HEK293 (cell line): ENCODE data around the gene KMT2D.

ENCODE experiments used
- GLIS1 ChIP-seq: fragments of 450-650 bp; formaldehyde crosslinking; IDR thresholded peaks from 2 replicates; pipeline ENCODE4 v1.5.1; 2016; ENCODE audit warnings: missing biosample characterization, missing genetic modification characterization
- PATZ1 ChIP-seq: fragments of 450-650 bp; formaldehyde crosslinking; IDR thresholded peaks from 2 replicates; pipeline ENCODE4 v1.5.1; 2016; ENCODE audit warnings: missing biosample characterization, missing genetic modification characterization
- REPIN1 ChIP-seq: fragments of 450-650 bp; formaldehyde crosslinking; IDR thresholded peaks from 2 replicates; pipeline ENCODE4 v1.5.1; 2017; ENCODE audit warnings: missing biosample characterization, missing genetic modification characterization, low read depth
- SALL2 ChIP-seq: fragments of 450-650 bp; formaldehyde crosslinking; IDR thresholded peaks from 2 replicates; pipeline ENCODE4 v1.5.0; 2017; ENCODE audit warnings: missing biosample characterization, mild to moderate bottlenecking, missing genetic modification characterization, borderline replicate concordance
- YY1 ChIP-seq: fragments of 450-650 bp; formaldehyde crosslinking; IDR thresholded peaks from 2 replicates; pipeline ENCODE4 v1.5.1; 2018; ENCODE audit warnings: missing biosample characterization, missing genetic modification characterization
- ZBTB17 ChIP-seq: fragments of 450-650 bp; formaldehyde crosslinking; IDR thresholded peaks from 2 replicates; pipeline ENCODE4 v1.5.1; 2016; ENCODE audit warnings: missing biosample characterization, missing genetic modification characterization
- ZBTB26 ChIP-seq: fragments of 450-650 bp; formaldehyde crosslinking; optimal IDR thresholded peaks from 2 replicates; pipeline ENCODE3; 2016; ENCODE audit warnings: missing biosample characterization, mild to moderate bottlenecking, missing genetic modification characterization
- ZEB2 ChIP-seq: fragments of 450-650 bp; formaldehyde crosslinking; IDR thresholded peaks from 2 replicates; pipeline ENCODE4 v1.5.1; 2016; ENCODE audit warnings: missing biosample characterization, missing genetic modification characterization
- ZIC2 ChIP-seq: fragments of 450-650 bp; formaldehyde crosslinking; IDR thresholded peaks from 2 replicates; pipeline ENCODE4 v1.5.1; 2016; ENCODE audit warnings: missing biosample characterization, missing genetic modification characterization
- ZNF121 ChIP-seq: fragments of 450-650 bp; formaldehyde crosslinking; IDR thresholded peaks from 2 replicates; pipeline ENCODE4 v1.5.1; 2016; ENCODE audit warnings: missing biosample characterization, missing genetic modification characterization
- ZNF133 ChIP-seq: fragments of 450-650 bp; formaldehyde crosslinking; IDR thresholded peaks from 2 replicates; pipeline ENCODE4 v1.5.1; 2016; ENCODE audit warnings: missing biosample characterization, missing genetic modification characterization
- ZNF223 ChIP-seq: fragments of 450-650 bp; formaldehyde crosslinking; IDR thresholded peaks from 2 replicates; pipeline ENCODE4 v1.5.1; 2016; ENCODE audit warnings: missing biosample characterization, missing genetic modification characterization
- ZNF239 ChIP-seq: fragments of 450-650 bp; formaldehyde crosslinking; IDR thresholded peaks from 2 replicates; pipeline ENCODE4 v1.5.1; 2016; ENCODE audit warnings: missing biosample characterization, missing genetic modification characterization
- ZNF335 ChIP-seq: fragments of 450-650 bp; formaldehyde crosslinking; conservative IDR thresholded peaks from 2 replicates; pipeline ENCODE4 v1.5.1; 2016; ENCODE audit warnings: missing biosample characterization, missing genetic modification characterization
- ZNF433 ChIP-seq: fragments of 450-650 bp; formaldehyde crosslinking; IDR thresholded peaks from 2 replicates; pipeline ENCODE4 v1.5.1; 2016; ENCODE audit warnings: missing biosample characterization, missing genetic modification characterization, low read depth
- ZNF530 ChIP-seq: fragments of 450-650 bp; formaldehyde crosslinking; IDR thresholded peaks from 2 replicates; pipeline ENCODE4 v1.5.1; 2016; ENCODE audit warnings: low read depth, missing biosample characterization, missing genetic modification characterization
- ZNF544 ChIP-seq: fragments of 450-650 bp; formaldehyde crosslinking; IDR thresholded peaks from 2 replicates; pipeline ENCODE4 v1.5.0; 2017; ENCODE audit warnings: missing biosample characterization, missing genetic modification characterization
- ZNF548 ChIP-seq: fragments of 450-650 bp; formaldehyde crosslinking; IDR thresholded peaks from 2 replicates; pipeline ENCODE4 v1.5.1; 2016; ENCODE audit warnings: missing biosample characterization, missing genetic modification characterization
- ZNF561 ChIP-seq: fragments of 450-650 bp; IDR thresholded peaks from 2 replicates; pipeline ENCODE4 v1.5.1; 2018; ENCODE audit warnings: missing biosample characterization, missing genetic modification characterization, borderline replicate concordance
- ZNF580 ChIP-seq: fragments of 450-650 bp; formaldehyde crosslinking; IDR thresholded peaks from 2 replicates; pipeline ENCODE4 v1.5.1; 2016; ENCODE audit warnings: missing biosample characterization, missing genetic modification characterization
- ZNF610 ChIP-seq: fragments of 450-650 bp; formaldehyde crosslinking; IDR thresholded peaks from 2 replicates; pipeline ENCODE4 v1.5.1; 2016; ENCODE audit warnings: missing biosample characterization, missing genetic modification characterization, borderline replicate concordance
- ZNF623 ChIP-seq: fragments of 450-650 bp; formaldehyde crosslinking; IDR thresholded peaks from 2 replicates; pipeline ENCODE4 v1.5.1; 2016; ENCODE audit warnings: missing biosample characterization, missing genetic modification characterization
- ZNF626 ChIP-seq: fragments of 450-650 bp; sonication (Bioruptor Pico); formaldehyde crosslinking; IDR thresholded peaks from 2 replicates; pipeline ENCODE4 v1.5.1; 2018; ENCODE audit warnings: missing biosample characterization, missing genetic modification characterization, inconsistent platforms
- ZNF670 ChIP-seq: fragments of 450-650 bp; formaldehyde crosslinking; IDR thresholded peaks from 2 replicates; pipeline ENCODE4 v1.5.1; 2016; ENCODE audit warnings: missing biosample characterization, missing genetic modification characterization, low read depth
- ZNF792 ChIP-seq: fragments of 450-650 bp; formaldehyde crosslinking; IDR thresholded peaks from 2 replicates; pipeline ENCODE4 v1.5.1; 2016; ENCODE audit warnings: missing biosample characterization, missing genetic modification characterization
- TF ChIP-seq, protein P1 (sequence below): fragments of 450-650 bp; formaldehyde crosslinking; IDR thresholded peaks from 2 replicates; pipeline ENCODE4 v1.5.1; 2016; ENCODE audit warnings: missing biosample characterization, missing genetic modification characterization
- TF ChIP-seq, protein P2 (sequence below): fragments of 450-650 bp; formaldehyde crosslinking; IDR thresholded peaks from 2 replicates; pipeline ENCODE4 v1.5.1; 2016; ENCODE audit warnings: missing biosample characterization, missing genetic modification characterization
- TF ChIP-seq, protein P3 (sequence below): fragments of 450-650 bp; formaldehyde crosslinking; IDR thresholded peaks from 2 replicates; pipeline ENCODE4 v1.5.1; 2016; ENCODE audit warnings: missing biosample characterization, missing genetic modification characterization

The KMT2D gene

DNA sequence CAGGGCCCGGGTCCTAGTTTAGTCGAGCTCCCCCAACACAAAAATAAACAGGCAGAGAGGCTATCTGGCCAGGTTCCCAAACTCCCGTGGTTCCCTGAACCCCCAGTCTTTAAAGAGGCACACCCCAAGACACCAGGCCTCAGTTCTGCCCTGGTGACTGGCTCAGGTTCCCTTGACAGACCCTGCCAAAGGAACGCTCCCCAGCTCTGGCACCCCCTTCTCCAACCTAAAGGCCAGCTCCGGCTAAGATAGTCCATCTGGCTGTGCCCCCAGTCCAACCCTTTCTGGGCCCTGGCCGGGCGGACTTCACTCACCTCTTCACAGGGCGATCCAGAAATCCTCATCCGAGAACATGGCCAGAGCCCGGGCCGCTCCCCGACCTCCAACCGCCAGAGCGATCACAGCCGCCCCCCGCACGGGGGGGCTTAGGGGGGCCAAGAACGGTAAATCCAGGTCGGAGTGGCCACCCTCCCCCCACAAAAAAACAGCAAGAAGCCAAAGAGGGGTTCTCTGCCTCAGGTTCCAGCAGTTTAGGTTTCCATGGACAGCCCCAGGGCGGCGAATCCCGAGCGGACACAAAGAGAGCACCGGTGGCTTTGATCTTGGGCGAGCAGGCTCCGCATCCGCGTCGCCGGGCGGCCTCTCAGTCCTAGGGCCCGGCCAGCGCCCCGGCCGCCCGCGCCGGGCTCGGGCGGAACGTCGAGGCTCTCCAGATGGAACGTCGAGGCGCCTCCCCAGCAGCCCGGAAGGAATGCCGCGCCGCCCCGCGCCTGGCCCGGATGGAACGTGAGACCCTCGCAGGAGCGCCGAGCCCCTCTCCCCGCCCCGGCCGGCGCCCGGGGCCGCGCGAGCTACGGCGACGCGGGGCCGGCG, 1.1 kb downstream of the KMT2D start (continued):
- TF ChIP-seq, protein P1, sequence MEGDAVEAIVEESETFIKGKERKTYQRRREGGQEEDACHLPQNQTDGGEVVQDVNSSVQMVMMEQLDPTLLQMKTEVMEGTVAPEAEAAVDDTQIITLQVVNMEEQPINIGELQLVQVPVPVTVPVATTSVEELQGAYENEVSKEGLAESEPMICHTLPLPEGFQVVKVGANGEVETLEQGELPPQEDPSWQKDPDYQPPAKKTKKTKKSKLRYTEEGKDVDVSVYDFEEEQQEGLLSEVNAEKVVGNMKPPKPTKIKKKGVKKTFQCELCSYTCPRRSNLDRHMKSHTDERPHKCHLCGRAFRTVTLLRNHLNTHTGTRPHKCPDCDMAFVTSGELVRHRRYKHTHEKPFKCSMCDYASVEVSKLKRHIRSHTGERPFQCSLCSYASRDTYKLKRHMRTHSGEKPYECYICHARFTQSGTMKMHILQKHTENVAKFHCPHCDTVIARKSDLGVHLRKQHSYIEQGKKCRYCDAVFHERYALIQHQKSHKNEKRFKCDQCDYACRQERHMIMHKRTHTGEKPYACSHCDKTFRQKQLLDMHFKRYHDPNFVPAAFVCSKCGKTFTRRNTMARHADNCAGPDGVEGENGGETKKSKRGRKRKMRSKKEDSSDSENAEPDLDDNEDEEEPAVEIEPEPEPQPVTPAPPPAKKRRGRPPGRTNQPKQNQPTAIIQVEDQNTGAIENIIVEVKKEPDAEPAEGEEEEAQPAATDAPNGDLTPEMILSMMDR = no peak
- TF ChIP-seq ZNF580 (tag by site-specific recombination) = no peak
- no peak for TF ChIP-seq ZNF223 (tag by site-specific recombination)
- TF ChIP-seq, protein P2, sequence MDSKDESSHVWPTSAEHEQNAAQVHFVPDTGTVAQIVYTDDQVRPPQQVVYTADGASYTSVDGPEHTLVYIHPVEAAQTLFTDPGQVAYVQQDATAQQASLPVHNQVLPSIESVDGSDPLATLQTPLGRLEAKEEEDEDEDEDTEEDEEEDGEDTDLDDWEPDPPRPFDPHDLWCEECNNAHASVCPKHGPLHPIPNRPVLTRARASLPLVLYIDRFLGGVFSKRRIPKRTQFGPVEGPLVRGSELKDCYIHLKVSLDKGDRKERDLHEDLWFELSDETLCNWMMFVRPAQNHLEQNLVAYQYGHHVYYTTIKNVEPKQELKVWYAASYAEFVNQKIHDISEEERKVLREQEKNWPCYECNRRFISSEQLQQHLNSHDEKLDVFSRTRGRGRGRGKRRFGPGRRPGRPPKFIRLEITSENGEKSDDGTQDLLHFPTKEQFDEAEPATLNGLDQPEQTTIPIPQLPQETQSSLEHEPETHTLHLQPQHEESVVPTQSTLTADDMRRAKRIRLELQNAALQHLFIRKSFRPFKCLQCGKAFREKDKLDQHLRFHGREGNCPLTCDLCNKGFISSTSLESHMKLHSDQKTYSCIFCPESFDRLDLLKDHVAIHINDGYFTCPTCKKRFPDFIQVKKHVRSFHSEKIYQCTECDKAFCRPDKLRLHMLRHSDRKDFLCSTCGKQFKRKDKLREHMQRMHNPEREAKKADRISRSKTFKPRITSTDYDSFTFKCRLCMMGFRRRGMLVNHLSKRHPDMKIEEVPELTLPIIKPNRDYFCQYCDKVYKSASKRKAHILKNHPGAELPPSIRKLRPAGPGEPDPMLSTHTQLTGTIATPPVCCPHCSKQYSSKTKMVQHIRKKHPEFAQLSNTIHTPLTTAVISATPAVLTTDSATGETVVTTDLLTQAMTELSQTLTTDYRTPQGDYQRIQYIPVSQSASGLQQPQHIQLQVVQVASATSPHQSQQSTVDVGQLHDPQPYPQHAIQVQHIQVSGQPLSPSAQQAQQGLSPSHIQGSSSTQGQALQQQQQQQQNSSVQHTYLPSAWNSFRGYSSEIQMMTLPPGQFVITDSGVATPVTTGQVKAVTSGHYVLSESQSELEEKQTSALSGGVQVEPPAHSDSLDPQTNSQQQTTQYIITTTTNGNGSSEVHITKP (tag by site-specific recombination) = no peak
- TF ChIP-seq YY1 (tag by site-specific recombination) = no peak
- peak; percentile 60; the same call in 1 of the 2 replicates for TF ChIP-seq ZBTB17
- TF ChIP-seq, protein P3, sequence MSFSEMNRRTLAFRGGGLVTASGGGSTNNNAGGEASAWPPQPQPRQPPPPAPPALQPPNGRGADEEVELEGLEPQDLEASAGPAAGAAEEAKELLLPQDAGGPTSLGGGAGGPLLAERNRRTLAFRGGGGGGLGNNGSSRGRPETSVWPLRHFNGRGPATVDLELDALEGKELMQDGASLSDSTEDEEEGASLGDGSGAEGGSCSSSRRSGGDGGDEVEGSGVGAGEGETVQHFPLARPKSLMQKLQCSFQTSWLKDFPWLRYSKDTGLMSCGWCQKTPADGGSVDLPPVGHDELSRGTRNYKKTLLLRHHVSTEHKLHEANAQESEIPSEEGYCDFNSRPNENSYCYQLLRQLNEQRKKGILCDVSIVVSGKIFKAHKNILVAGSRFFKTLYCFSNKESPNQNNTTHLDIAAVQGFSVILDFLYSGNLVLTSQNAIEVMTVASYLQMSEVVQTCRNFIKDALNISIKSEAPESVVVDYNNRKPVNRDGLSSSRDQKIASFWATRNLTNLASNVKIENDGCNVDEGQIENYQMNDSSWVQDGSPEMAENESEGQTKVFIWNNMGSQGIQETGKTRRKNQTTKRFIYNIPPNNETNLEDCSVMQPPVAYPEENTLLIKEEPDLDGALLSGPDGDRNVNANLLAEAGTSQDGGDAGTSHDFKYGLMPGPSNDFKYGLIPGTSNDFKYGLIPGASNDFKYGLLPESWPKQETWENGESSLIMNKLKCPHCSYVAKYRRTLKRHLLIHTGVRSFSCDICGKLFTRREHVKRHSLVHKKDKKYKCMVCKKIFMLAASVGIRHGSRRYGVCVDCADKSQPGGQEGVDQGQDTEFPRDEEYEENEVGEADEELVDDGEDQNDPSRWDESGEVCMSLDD (tag by site-specific recombination) = peak; percentile 52; the same call in 1 of the 2 replicates
- no peak for TF ChIP-seq ZNF670 (tag by site-specific recombination)
- no peak for TF ChIP-seq ZNF623 (tag by site-specific recombination)
- no peak for TF ChIP-seq ZNF433 (tag by site-specific recombination)
- TF ChIP-seq ZNF530 (tag by site-specific recombination) = no peak
- no peak for TF ChIP-seq ZNF121 (tag by site-specific recombination)
- TF ChIP-seq ZNF561 = no peak
- TF ChIP-seq ZBTB26 (tag by site-specific recombination) = no peak
- TF ChIP-seq ZIC2 (tag by site-specific recombination) = no peak
- TF ChIP-seq ZNF335 = peak; percentile 89
- TF ChIP-seq ZNF239 (tag by site-specific recombination) = no peak
- TF ChIP-seq ZNF792 (tag by site-specific recombination) = no peak
- peak; percentile 72 for TF ChIP-seq PATZ1 (tag by site-specific recombination)
- no peak for TF ChIP-seq ZNF548 (tag by site-specific recombination)
- TF ChIP-seq ZNF544 (tag by site-specific recombination) = no peak
- peak; percentile 13; the same call in 1 of the 2 replicates for TF ChIP-seq ZEB2 (tag by site-specific recombination)
- TF ChIP-seq ZNF626 (tag by site-specific recombination) = no peak
- no peak for TF ChIP-seq REPIN1 (tag by site-specific recombination)
- TF ChIP-seq GLIS1 (tag by site-specific recombination) = no peak
- TF ChIP-seq ZNF610 = no peak
- no peak for TF ChIP-seq ZNF133 (tag by site-specific recombination)
- TF ChIP-seq SALL2 (tag by site-specific recombination) = no peak
